Ishikawa (cell line): Measurements from ENCODE around the gene CPVL.

Source experiments
- CEBPB ChIP-seq: IDR thresholded peaks from 2 replicates; pipeline ENCODE4 v1.6.1; 2012
- CREB1 ChIP-seq: IDR thresholded peaks from 2 replicates; pipeline ENCODE4 v1.6.1; 2012; ENCODE audit warnings: low read depth
- EGR1 ChIP-seq: IDR thresholded peaks from 2 replicates; pipeline ENCODE4 v1.6.1; 2012
- EP300 ChIP-seq: IDR thresholded peaks from 2 replicates; pipeline ENCODE4 v1.6.1; 2012; ENCODE audit warnings: borderline replicate concordance
- FOXM1 ChIP-seq: IDR thresholded peaks from 2 replicates; pipeline ENCODE4 v1.6.1; 2012; ENCODE audit warnings: low read depth, borderline replicate concordance
- MAX ChIP-seq: IDR thresholded peaks from 2 replicates; pipeline ENCODE4 v1.6.1; 2012
- NFIC ChIP-seq: IDR thresholded peaks from 2 replicates; pipeline ENCODE4 v1.6.1; 2012
- RAD21 ChIP-seq: IDR thresholded peaks from 2 replicates; pipeline ENCODE4 v1.6.1; 2012; ENCODE audit warnings: low read depth
- TAF1 ChIP-seq: IDR thresholded peaks from 2 replicates; pipeline ENCODE4 v1.6.1; 2012; ENCODE audit warnings: low read depth, mild to moderate bottlenecking
- TCF12 ChIP-seq: IDR thresholded peaks from 2 replicates; pipeline ENCODE4 v1.6.1; 2012; ENCODE audit warnings: low read depth
- TEAD4 ChIP-seq: IDR thresholded peaks from 2 replicates; pipeline ENCODE4 v1.6.1; 2012
- YY1 ChIP-seq: IDR thresholded peaks from 2 replicates; pipeline ENCODE4 v1.6.1; 2012; ENCODE audit warnings: low read depth
- ZBTB7A ChIP-seq: IDR thresholded peaks from 2 replicates; pipeline ENCODE4 v1.6.1; 2012; ENCODE audit warnings: low read depth
- TF ChIP-seq, protein P1 (sequence below): IDR thresholded peaks from 2 replicates; pipeline ENCODE4 v1.6.1; 2012
- TF ChIP-seq, protein P2 (sequence below): IDR thresholded peaks from 2 replicates; pipeline ENCODE4 v1.6.1; 2012; ENCODE audit warnings: low read depth, mild to moderate bottlenecking

The CPVL gene

DNA sequence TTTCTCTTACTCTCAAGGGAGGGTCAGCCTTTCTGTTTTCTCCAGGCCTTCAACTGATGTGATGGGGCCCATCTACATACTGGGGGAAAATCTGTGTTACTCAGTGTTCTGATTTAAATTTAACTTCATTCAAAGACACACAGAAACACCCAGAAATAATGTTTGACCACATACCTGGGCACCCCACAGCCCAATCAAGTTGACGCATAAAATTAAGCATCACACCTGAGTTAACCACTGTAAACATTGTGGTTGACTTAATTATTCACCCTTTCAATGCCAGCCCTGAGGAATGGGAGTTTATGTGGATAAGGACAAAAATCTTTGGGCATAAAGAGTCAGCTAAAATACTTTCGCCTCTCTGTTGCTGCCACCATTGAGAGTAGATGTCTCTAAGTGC, 38.3 kb upstream of the CPVL start:
- TF ChIP-seq EP300, result no peak
- no peak for TF ChIP-seq YY1
- TF ChIP-seq NFIC, result no peak
- TF ChIP-seq MAX, result no peak

- TF ChIP-seq TCF12, result no peak
- no peak for TF ChIP-seq NFIC
- no peak for TF ChIP-seq TEAD4
- TF ChIP-seq CEBPB, result no peak
- TF ChIP-seq EP300, result no peak
- no peak for TF ChIP-seq TAF1
- TF ChIP-seq, protein P1, sequence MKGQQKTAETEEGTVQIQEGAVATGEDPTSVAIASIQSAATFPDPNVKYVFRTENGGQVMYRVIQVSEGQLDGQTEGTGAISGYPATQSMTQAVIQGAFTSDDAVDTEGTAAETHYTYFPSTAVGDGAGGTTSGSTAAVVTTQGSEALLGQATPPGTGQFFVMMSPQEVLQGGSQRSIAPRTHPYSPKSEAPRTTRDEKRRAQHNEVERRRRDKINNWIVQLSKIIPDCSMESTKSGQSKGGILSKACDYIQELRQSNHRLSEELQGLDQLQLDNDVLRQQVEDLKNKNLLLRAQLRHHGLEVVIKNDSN, result no peak
- TF ChIP-seq MAX, result no peak
- no peak for TF ChIP-seq ZBTB7A
- no peak for TF ChIP-seq YY1
Measured at GRCh38 chr7:29179115-29179514, 32.8 kb upstream of the CPVL start.

GRCh38 chr7:29177963-29178600, 31.7 kb upstream of the CPVL start:
- TF ChIP-seq CEBPB (no peak), TCF12 (no peak), FOXM1 (no peak), NFIC (no peak), TEAD4 (no peak), CREB1 (no peak), YY1 (no peak), EP300 (no peak), RAD21 (no peak), MAX (no peak), EGR1 (no peak), ZBTB7A (no peak), TAF1 (no peak)
- TF ChIP-seq, protein P2, sequence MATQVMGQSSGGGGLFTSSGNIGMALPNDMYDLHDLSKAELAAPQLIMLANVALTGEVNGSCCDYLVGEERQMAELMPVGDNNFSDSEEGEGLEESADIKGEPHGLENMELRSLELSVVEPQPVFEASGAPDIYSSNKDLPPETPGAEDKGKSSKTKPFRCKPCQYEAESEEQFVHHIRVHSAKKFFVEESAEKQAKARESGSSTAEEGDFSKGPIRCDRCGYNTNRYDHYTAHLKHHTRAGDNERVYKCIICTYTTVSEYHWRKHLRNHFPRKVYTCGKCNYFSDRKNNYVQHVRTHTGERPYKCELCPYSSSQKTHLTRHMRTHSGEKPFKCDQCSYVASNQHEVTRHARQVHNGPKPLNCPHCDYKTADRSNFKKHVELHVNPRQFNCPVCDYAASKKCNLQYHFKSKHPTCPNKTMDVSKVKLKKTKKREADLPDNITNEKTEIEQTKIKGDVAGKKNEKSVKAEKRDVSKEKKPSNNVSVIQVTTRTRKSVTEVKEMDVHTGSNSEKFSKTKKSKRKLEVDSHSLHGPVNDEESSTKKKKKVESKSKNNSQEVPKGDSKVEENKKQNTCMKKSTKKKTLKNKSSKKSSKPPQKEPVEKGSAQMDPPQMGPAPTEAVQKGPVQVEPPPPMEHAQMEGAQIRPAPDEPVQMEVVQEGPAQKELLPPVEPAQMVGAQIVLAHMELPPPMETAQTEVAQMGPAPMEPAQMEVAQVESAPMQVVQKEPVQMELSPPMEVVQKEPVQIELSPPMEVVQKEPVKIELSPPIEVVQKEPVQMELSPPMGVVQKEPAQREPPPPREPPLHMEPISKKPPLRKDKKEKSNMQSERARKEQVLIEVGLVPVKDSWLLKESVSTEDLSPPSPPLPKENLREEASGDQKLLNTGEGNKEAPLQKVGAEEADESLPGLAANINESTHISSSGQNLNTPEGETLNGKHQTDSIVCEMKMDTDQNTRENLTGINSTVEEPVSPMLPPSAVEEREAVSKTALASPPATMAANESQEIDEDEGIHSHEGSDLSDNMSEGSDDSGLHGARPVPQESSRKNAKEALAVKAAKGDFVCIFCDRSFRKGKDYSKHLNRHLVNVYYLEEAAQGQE, result no peak
- TF ChIP-seq, protein P1, result no peak

DNA sequence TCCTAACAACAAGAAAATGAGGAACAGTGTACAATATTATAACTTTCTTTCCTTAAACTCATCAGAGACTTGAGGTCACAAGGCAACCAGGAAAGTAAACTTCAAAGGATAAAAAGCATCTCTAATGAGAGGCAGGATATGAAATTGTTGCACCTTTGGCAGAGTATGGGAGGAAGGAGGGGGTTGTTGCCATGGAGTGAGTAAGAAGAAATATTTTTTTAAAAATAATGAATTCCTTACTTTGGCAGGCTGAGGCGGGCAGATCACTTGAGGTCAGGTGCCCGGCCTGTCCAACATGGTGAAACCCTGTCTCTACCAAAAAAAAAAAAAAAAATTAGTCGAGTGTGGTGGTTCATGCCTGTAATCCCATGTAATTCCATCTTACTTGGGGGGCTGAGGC, 27.1 kb upstream of the CPVL start:
- no peak for TF ChIP-seq TEAD4
- no peak for TF ChIP-seq CEBPB
- no peak for TF ChIP-seq EGR1
- no peak for TF ChIP-seq TAF1
- TF ChIP-seq CREB1, result no peak
- no peak for TF ChIP-seq FOXM1
- TF ChIP-seq NFIC, result no peak
- TF ChIP-seq EP300, result no peak
- TF ChIP-seq TCF12, result no peak
- TF ChIP-seq, protein P2, result no peak
- TF ChIP-seq, protein P1, result no peak
- no peak for TF ChIP-seq RAD21
- no peak for TF ChIP-seq YY1
- no peak for TF ChIP-seq ZBTB7A
- no peak for TF ChIP-seq MAX

- no peak for TF ChIP-seq CREB1
Measured at GRCh38 chr7:29170781-29171180, 24.4 kb upstream of the CPVL start.

DNA sequence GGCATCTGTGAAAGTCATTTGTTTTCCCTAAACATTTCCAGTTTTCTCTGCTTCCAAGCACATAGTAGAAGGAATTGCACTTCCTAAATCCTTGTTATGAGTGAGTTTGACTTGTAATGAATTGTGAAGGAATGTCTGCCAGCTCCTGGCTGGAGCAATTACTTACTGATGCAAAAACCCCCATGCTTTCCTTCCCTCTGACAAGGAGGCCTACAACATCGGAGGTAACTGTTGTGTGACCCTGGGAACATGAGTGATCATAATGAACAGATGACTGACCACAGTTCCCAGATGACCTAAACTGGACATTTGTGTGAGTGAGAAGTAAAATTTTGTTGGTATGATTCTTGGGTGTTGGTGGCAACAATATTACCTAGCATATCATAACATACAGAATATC, 21.4 kb upstream of the CPVL start:
- TF ChIP-seq EP300 (no peak), TCF12 (no peak), YY1 (no peak), CREB1 (no peak), MAX (no peak), TAF1 (no peak), FOXM1 (no peak), NFIC (no peak), ZBTB7A (no peak), RAD21 (no peak)
- TF ChIP-seq, protein P1, result no peak
